Astrocyte of the cerebellum (primary cell): ENCODE data around the gene NIF3L1.

Experiments
- DNase-seq: peaks from one replicate; pipeline ENCODE4 v3.0.0-alpha.2; 2011; ENCODE audit warnings: low read depth
- H3K4me3 ChIP-seq: 2 replicates; pipeline ENCODE4 v1.5.1; 2011; ENCODE audit warnings: mild to moderate bottlenecking, low read depth, low read length, moderate library complexity
- in situ Hi-C: cut with HindIII; loops from 2 replicates; pipeline ENCODE4 v1.10.0; 2017; ENCODE audit warnings: low sequenced_read_pairs
- TF ChIP-seq, protein P1 (sequence below): IDR thresholded peaks from 2 replicates; pipeline ENCODE4 v1.5.1; 2012; ENCODE audit warnings: low read length, low read depth, moderate library complexity, mild to moderate bottlenecking; ENCODE audit errors: missing control alignments

The NIF3L1 gene

DNA sequence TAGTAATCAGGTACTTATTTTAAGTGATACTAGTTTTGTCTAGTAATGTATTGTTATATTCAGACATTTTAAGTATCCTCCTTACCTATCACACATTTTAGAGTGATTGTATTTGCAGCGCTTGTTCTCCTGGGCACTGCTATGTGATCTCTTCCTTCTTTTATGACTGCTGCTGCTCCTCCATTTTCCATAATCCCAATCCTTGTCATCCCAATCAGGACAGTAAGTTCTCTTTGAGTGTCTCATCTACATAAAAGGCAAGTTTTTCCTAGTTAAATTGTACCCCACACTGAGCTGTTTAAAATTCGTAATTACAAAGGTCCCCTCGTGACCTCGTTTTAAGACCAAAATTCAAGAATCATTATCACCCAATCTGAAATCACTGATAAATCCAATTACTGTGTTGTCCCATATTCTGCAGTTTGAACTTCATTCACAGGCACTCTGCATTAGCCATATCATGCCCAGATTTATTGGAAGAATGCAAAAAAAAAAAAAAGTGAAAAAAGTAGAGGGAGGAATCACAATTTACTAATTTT, 27.5 kb upstream of the NIF3L1 start:
- in situ Hi-C loops = no loop called here
- TF ChIP-seq, protein P1, sequence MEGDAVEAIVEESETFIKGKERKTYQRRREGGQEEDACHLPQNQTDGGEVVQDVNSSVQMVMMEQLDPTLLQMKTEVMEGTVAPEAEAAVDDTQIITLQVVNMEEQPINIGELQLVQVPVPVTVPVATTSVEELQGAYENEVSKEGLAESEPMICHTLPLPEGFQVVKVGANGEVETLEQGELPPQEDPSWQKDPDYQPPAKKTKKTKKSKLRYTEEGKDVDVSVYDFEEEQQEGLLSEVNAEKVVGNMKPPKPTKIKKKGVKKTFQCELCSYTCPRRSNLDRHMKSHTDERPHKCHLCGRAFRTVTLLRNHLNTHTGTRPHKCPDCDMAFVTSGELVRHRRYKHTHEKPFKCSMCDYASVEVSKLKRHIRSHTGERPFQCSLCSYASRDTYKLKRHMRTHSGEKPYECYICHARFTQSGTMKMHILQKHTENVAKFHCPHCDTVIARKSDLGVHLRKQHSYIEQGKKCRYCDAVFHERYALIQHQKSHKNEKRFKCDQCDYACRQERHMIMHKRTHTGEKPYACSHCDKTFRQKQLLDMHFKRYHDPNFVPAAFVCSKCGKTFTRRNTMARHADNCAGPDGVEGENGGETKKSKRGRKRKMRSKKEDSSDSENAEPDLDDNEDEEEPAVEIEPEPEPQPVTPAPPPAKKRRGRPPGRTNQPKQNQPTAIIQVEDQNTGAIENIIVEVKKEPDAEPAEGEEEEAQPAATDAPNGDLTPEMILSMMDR = no peak
- DNase-seq = no peak
- H3K4me3 ChIP-seq = peak overlapping the region; percentile 99

DNA sequence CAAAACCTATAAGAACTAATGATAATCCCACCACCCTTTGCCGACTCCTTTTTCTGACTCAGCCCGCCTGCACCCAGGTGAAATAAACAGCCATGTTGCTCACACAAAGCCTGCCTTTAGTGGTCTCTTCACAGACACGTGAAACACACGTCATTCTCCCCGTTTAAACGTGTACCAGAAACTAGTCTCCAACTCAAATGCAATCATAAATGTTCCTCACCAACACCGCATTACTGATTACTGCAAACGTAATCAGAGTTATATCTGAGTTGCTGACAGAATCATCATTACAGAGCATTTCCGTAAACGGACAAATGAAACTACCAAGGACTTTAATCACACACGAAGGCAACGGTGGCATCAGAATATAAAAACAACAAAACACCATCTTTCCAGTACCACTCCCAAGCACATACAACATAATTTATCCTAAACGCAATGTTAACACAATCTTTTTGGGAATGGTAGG, 26.6 kb upstream of the NIF3L1 start:
- in situ Hi-C loops = no loop called here
- TF ChIP-seq, protein P1 = no peak
- DNase-seq = no peak
- H3K4me3 ChIP-seq = peak overlapping the region; percentile 99

DNA sequence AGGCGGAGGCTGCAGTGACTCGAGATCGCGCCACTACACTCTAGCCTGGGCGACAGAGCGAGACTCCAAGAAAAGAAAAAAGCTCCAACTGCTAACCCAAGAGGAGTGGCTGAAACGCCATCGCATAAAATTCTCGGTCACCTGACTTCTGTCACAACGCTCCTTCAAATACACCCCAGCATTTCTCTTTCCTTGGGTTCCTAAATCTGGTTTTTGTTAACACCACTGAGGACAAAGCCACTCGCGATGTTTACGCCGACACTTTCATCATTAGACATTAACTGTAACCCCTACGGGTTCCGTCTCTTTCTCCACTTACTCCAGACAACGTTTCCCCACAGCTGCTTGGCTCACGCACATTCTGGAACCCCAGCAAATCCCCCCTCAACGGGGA, 25.4 kb upstream of the NIF3L1 start:
- in situ Hi-C loops = no loop called here
- no peak for DNase-seq
- peak overlapping the region; percentile 99 for H3K4me3 ChIP-seq
- TF ChIP-seq, protein P1 = no peak

DNA sequence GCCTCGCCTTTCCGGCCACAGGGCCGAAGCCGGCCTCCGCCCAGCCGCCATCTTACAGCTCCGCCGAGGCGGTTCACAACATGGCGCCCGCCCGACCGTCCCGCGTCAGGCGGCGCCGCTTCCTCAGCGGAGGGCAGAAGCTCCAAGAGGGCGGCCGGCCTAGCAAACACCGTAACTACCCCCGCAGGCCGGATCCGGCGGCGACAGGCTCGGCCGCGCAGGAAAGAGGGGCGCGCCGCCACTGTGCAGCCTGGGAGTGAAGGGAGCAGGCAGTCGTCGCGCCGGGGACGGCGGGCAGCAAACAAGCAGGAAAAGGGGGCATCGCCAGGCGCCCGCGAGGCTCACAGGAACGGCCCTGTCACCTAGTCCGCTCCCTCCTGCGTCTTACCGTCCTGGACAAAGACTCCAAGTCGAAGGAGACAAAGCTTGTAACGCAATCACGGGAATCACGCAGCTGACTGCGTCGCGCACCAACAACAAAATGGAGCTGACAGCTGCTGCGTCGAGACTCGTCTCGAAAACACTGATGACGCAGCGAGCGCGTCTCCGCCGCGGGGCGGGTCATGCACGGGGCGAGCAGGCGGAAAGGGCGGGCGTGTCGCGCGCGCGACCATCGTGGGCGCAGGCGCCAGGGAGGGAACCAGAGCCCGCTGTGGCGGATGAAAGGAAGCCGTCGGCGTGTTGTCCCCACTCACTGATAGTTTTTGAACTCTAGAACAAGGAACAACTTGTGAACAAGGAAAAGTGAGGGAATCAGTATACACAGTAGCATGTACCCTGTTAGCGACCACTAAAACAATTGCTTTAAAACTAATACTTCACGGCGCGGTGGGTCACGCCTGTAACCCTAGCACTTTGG, 24.8 kb upstream of the NIF3L1 start, which contains the start of gene CLK1:
TSS of gene CLK1 (minus strand) at position 483 of the 859 bp plus-strand sequence. CDS start 2,796 bp downstream, outside the sequence.
- H3K4me3 ChIP-seq = peak within 1 kb of the TSS; percentile 99
- peak; percentile 74 for DNase-seq
- in situ Hi-C loops = no loop called here
- TF ChIP-seq, protein P1 = no peak

DNA sequence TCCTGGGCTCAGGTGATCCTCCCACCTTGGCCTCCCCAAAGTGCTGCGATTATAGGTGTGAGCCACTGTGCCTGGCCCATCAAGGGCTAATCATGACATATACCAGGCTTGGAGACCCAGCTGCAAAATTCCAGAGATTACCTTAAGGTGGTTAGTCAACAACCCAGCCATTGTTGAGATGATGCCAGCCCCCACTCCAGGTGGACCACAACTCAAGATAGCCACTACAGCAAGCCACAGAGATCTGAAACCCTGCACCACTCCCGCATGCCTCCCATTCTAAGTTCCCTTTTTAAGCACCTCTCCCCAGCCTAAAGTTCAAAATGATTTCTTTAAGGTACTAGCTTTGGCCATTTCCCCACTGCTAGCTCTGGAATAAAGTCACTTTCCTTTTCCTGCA, 20.2 kb upstream of the NIF3L1 start:
- DNase-seq = no peak
- TF ChIP-seq, protein P1 = no peak
- no peak overlapping the region for H3K4me3 ChIP-seq
- in situ Hi-C loops = no loop called here

DNA sequence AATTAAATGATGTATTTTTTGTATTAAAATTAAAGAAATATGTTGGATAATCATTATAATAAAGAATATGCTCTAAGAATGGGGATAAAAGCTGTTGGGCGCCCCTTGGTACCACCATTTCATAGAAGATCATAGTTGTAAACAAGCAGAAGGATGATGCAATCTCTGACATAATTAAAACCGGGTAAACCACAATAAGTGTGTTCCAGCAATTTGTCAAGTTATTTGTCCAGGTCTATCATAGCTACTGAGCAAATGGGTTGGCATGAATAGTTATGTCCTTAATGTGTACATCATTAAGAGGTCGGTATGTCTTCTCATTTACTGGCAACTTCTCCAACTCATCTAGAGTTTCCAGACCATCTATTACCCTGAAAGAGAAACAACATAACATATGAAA, 18.0 kb upstream of the NIF3L1 start:
- TF ChIP-seq, protein P1 = no peak
- H3K4me3 ChIP-seq = no peak overlapping the region
- DNase-seq = no peak
- in situ Hi-C loops = no loop called here
